ENCODE measurements around the gene PRRT4. TPM values are rescaled to one million over a fixed set of nuclear protein-coding genes. Genes with fewer than 3 reads are reported as not detected.

Gene PRRT4
- total RNA-seq, 1 experiment from 2014 or later, result not detected

DNA sequence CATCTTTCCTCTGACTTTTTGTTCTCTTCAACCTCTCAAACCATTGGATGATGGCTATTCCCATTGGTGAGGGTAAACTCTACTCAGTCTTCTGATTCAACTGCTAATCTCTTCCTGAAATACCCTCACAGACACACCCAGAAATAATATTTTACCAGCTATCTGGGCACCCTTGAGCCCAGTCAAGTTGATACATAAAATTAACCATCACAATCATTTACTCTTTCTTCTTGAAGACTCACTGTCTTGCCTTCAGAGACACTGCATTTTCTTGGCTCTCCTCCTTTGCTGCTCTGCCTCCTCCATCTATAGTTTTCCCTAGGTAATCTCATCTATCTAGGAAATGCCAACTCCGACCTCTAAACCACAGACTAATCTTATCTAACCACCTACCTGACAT is 12.6 kb upstream of the PRRT4 start:
- no peaks in the 10 kb centered on the region for H3K36me3 ChIP-seq
- DNase-seq (ENCODE audit: low read depth in 1 of 2, low spot score in 2 of 2), result no peak
- no peak overlapping the region for H3K27ac ChIP-seq
- no peaks in the 10 kb centered on the region for H3K4me1 ChIP-seq (replicated peaks)
- no peak overlapping the region for H3K4me3 ChIP-seq
- peaks cover 41% of the 10 kb centered on the region for H3K27me3 ChIP-seq (replicated peaks)
- H3K9me3 ChIP-seq (replicated peaks), result no peaks in the 10 kb centered on the region

- Histone ChIP-seq H3K9me3 (replicated peaks) (no peaks in the 10 kb centered on the region), H3K36me3 (no peaks in the 10 kb centered on the region), H3K27ac (no peak overlapping the region), H3K27me3 (replicated peaks) (peaks cover 41% of the 10 kb centered on the region), H3K4me1 (replicated peaks) (no peaks in the 10 kb centered on the region), H3K4me3 (no peak overlapping the region)
- DNase-seq (ENCODE audit: low read depth in 1 of 2, low spot score in 2 of 2), result no peak
Measured at GRCh38 chr7:128373606-128374005, 12.1 kb upstream of the PRRT4 start.

- Histone ChIP-seq H3K27me3 (replicated peaks) (peaks cover 56% of the 10 kb centered on the region), H3K4me3 (no peak overlapping the region), H3K9me3 (replicated peaks) (no peaks in the 10 kb centered on the region), H3K36me3 (no peaks in the 10 kb centered on the region), H3K27ac (no peak overlapping the region), H3K4me1 (replicated peaks) (no peaks in the 10 kb centered on the region)
- DNase-seq (ENCODE audit: low read depth in 1 of 2, low spot score in 2 of 2), result no peak
Measured at GRCh38 chr7:128370491-128370890, 9.0 kb upstream of the PRRT4 start.

DNA sequence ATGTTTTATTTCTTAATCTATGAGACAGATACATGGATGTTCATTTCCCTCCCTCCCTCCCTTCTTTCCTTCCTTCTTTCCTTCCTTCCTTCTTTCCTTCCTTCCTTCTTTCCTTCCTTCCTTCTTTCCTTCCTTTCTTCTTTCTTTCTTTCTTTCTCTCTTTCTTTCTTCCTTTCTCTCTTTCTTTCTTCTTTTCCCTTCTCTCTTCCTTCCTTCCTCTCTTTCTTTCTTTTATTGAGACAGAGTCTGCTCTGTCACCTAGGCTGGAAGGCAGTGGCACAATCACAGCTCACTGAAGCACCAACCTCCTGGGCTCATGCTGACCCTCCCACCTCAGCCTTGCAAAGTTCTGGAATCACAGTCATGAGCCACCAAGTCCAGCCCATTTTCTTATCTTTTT is 5.5 kb upstream of the PRRT4 start:
- no peak for DNase-seq (ENCODE audit: low read depth in 1 of 2, low spot score in 2 of 2)
- no peak overlapping the region for H3K27ac ChIP-seq
- H3K36me3 ChIP-seq, result no peaks in the 10 kb centered on the region
- H3K9me3 ChIP-seq (replicated peaks), result no peaks in the 10 kb centered on the region
- H3K4me1 ChIP-seq (replicated peaks), result peaks cover 5% of the 10 kb centered on the region
- no peak overlapping the region for H3K4me3 ChIP-seq
- peaks cover 72% of the 10 kb centered on the region for H3K27me3 ChIP-seq (replicated peaks)

- DNase-seq (ENCODE audit: low read depth in 1 of 2, low spot score in 2 of 2), result no peak
- Histone ChIP-seq H3K9me3 (replicated peaks) (no peaks in the 10 kb centered on the region), H3K27me3 (replicated peaks) (peaks cover 79% of the 10 kb centered on the region), H3K36me3 (no peaks in the 10 kb centered on the region), H3K4me3 (no peak overlapping the region), H3K27ac (no peak overlapping the region), H3K4me1 (replicated peaks) (peaks cover 12% of the 10 kb centered on the region)
Measured at GRCh38 chr7:128366300-128366699, 4.8 kb upstream of the PRRT4 start.

- DNase-seq (ENCODE audit: low read depth in 1 of 2, low spot score in 2 of 2), result no peak
- Histone ChIP-seq H3K4me1 (replicated peaks) (peaks cover 18% of the 10 kb centered on the region), H3K4me3 (no peak overlapping the region), H3K36me3 (no peaks in the 10 kb centered on the region), H3K9me3 (replicated peaks) (no peaks in the 10 kb centered on the region), H3K27me3 (replicated peaks) (peaks cover 80% of the 10 kb centered on the region), H3K27ac (no peak overlapping the region)
Measured at GRCh38 chr7:128365432-128365831, 3.9 kb upstream of the PRRT4 start.

DNA sequence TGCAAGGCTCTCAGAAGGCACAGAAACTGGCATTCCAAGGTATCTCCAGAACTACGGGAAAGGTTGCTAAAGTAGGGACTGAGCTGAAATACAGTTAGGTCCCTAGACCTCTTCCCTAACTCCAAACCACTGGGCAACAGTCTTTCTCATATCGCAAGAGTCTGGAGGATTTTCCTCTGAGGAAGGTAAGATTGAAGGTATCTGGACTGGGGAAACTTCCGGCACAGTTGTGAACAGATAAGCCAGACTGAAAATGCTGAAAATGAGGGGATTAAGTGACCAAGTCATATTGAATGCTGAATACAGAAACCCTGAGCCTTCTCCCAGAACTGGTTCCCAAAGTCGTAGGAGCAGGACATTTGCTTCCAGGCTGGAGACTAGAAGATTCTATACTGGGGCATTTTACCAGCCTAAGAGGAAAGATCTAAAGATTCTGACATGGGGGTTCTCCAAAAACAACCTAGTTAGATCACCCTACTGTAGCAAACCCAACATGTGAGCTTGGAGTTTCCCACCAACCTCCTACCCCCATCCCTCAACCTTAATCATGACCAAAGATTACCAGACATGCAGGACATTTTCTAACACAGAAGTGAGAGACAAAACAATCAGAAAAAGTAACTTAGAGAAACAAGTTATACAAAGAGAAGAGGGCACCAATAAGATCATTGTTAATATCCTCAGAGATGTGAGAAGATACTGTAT is 2.8 kb upstream of the PRRT4 start:
- H3K9me3 ChIP-seq (replicated peaks), result no peaks in the 10 kb centered on the region
- no peak overlapping the region for H3K27ac ChIP-seq
- H3K27me3 ChIP-seq (replicated peaks), result peaks cover 88% of the 10 kb centered on the region
- DNase-seq (ENCODE audit: low read depth in 1 of 2, low spot score in 2 of 2), result no peak
- H3K36me3 ChIP-seq, result no peaks in the 10 kb centered on the region
- peaks cover 18% of the 10 kb centered on the region for H3K4me1 ChIP-seq (replicated peaks)
- no peak overlapping the region for H3K4me3 ChIP-seq

DNA sequence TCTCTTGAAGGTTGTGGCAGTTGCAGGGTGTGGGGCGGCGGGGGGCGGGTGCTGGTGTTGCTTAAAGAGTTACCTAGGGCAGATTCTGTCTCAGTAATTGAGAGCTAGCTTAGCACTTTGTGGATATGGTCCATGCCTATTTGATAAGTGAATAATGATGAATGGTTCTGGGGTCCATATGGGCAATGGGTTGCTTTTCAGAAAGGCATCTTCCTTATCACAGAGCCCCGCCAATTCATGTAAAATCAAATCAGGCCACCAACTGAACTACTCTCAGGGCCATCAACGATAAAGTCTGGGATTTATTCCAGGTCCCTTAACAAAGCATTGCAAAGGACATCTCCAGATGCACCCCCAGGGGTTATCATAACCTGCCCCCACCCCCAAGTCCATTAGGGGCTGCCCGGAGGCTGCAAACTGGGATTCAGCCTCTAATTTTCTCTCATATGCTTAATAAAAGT is 1.8 kb upstream of the PRRT4 start:
- peaks cover 18% of the 10 kb centered on the region for H3K4me1 ChIP-seq (replicated peaks)
- no peaks in the 10 kb centered on the region for H3K36me3 ChIP-seq
- no peak overlapping the region for H3K27ac ChIP-seq
- DNase-seq (ENCODE audit: low read depth in 1 of 2, low spot score in 2 of 2), result no peak
- no peaks in the 10 kb centered on the region for H3K9me3 ChIP-seq (replicated peaks)
- H3K4me3 ChIP-seq, result no peak overlapping the region
- peaks cover 96% of the 10 kb centered on the region for H3K27me3 ChIP-seq (replicated peaks)

DNA sequence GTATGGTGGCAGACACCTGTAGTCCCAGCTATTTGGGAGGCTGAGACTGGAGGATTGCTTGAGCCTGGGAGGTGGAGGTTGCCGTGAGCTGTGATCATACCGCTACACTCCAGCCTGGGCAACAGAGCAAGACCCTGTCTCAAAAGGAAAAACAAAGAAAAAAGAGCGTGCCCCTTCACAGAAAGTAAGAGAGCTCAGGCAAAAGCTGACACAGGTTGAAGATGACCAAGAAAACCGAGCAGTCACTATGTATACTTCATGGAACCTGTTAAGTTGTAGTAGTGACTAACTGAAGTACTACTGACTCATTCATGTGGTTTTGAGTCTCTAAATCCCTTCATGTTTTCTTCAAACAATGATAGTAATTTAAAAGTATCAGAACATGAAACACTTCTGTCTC is 1.2 kb upstream of the PRRT4 start:
- Histone ChIP-seq H3K36me3 (no peaks in the 10 kb centered on the region), H3K4me3 (no peak overlapping the region), H3K9me3 (replicated peaks) (no peaks in the 10 kb centered on the region), H3K27me3 (replicated peaks) (peaks cover 97% of the 10 kb centered on the region), H3K4me1 (replicated peaks) (peaks cover 18% of the 10 kb centered on the region), H3K27ac (no peak overlapping the region)
- no peak for DNase-seq (ENCODE audit: low read depth in 1 of 2, low spot score in 2 of 2)

DNA sequence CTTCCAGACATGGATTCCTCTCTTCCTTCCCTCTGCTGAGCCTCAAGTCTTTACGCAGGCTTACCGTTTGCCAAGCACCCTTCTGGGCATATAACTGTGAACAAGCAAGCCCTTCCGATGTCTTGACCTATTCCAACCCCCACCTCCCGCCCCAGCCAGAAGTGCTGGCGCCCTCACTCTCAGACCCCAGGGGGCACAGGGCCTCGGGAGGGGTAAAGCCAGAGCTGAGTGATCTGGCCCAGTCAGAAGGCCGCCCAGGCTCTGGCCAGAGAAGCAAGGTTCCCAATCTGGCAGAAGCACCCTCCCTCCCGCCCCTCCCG is 1.2 kb downstream of the PRRT4 start:
- H3K4me1 ChIP-seq (replicated peaks), result peaks cover 18% of the 10 kb centered on the region
- peaks cover 87% of the 10 kb centered on the region for H3K27me3 ChIP-seq (replicated peaks)
- no peak overlapping the region for H3K4me3 ChIP-seq

DNA sequence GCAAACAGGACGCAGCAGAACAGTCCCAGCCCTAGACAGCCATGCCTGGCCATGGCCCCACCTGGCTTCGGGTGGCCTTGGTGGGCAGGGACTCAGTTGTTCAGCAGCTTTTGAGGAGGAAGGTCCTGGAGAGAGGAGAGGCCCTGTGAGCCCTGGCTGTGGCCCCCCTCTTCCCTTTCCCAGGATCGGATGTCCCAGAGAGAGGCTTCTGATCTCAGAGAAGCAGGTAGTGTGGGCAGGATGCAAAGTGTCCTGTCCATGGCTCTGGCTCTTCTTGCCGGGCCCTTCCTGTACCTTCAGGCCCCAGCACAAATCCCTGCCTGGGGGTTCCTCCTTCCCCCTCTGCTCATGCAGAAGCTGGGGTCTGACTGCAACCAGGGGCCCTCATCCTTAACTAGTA is 1.6 kb downstream of the PRRT4 start:
- Histone ChIP-seq H3K9me3 (replicated peaks) (no peaks in the 10 kb centered on the region), H3K27ac (no peak overlapping the region), H3K36me3 (no peaks in the 10 kb centered on the region), H3K27me3 (replicated peaks) (peaks cover 87% of the 10 kb centered on the region), H3K4me3 (no peak overlapping the region), H3K4me1 (replicated peaks) (peaks cover 18% of the 10 kb centered on the region)
- no peak for DNase-seq (ENCODE audit: low read depth in 1 of 2, low spot score in 2 of 2)

More for the DNA sequence above, 1.2 kb downstream of the PRRT4 start:
- Histone ChIP-seq H3K27ac (no peak overlapping the region), H3K9me3 (replicated peaks) (no peaks in the 10 kb centered on the region), H3K36me3 (no peaks in the 10 kb centered on the region)
- no peak for DNase-seq (ENCODE audit: low read depth in 1 of 2, low spot score in 2 of 2)

- Histone ChIP-seq H3K27me3 (replicated peaks) (peaks cover 87% of the 10 kb centered on the region), H3K9me3 (replicated peaks) (no peaks in the 10 kb centered on the region), H3K36me3 (no peaks in the 10 kb centered on the region), H3K4me3 (no peak overlapping the region), H3K27ac (no peak overlapping the region), H3K4me1 (replicated peaks) (peaks cover 18% of the 10 kb centered on the region)
- no peak for DNase-seq (ENCODE audit: low read depth in 1 of 2, low spot score in 2 of 2)
Measured at GRCh38 chr7:128359336-128359735, 2.2 kb downstream of the PRRT4 start.

DNA sequence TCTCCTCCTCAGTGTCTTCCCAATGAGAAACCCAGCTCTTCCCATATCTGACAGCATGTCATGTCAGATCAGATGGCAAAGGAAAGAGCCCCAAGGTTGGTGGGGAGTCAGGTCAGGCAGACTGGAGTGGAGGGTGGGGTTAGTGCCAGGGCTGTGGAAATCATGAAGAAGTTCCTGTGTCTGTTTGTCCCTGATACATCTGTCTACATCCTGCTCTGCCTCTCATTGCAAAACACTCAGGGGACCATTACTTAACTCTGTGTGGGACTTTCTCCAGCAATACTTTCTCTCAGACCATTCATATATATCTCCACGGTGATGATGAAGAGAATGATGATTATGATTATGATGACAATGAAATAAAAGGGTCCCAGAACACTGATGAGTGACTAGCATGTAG is 3.3 kb downstream of the PRRT4 start:
- Histone ChIP-seq H3K4me3 (no peak overlapping the region), H3K36me3 (no peaks in the 10 kb centered on the region), H3K4me1 (replicated peaks) (peaks cover 18% of the 10 kb centered on the region), H3K9me3 (replicated peaks) (no peaks in the 10 kb centered on the region), H3K27ac (no peak overlapping the region), H3K27me3 (replicated peaks) (peaks cover 87% of the 10 kb centered on the region)
- DNase-seq (ENCODE audit: low read depth in 1 of 2, low spot score in 2 of 2), result no peak

GRCh38 chr7:128357217-128357613 is 4.3 kb downstream of the PRRT4 start:
- Histone ChIP-seq H3K27me3 (replicated peaks) (peaks cover 85% of the 10 kb centered on the region), H3K4me1 (replicated peaks) (peaks cover 14% of the 10 kb centered on the region), H3K36me3 (no peaks in the 10 kb centered on the region), H3K27ac (no peak overlapping the region), H3K9me3 (replicated peaks) (no peaks in the 10 kb centered on the region), H3K4me3 (no peak overlapping the region)
- DNase-seq (ENCODE audit: low read depth in 1 of 2, low spot score in 2 of 2), result no peak

Data from SJSA1 (cell line).